Activated CD8-positive, alpha-beta T cell treated with anti-CD3 and anti-CD28 coated beads, Interleukin-2, amount 10 ng/mL, durations not matched to agents 7 days and 5 days (primary cell): ENCODE measurements around the gene CKLF. TPM values are rescaled to one million over a fixed set of nuclear protein-coding genes. Genes with fewer than 3 reads are reported as not detected.
A peak's percentile ranks its signal among the peaks of the same experiment; 100 is the strongest.
"Not testable (repeated sequence)": the region's sequence is repeated elsewhere in the genome, so short reads cannot be mapped to it uniquely, and the experiment has no call there.

Source experiments
- ATAC-seq: fragments of 150-1000 bp; cut with Tn5 transposase; one replicate; pipeline ENCODE4 v1.10.0; 2021; ENCODE audit warnings: moderate library complexity
- CTCF ChIA-PET: fragments of 350-600 bp; sonication (Branson Sonifier 250); formaldehyde crosslinking; loops from one replicate; lab custom pipeline; 2021; ENCODE audit warnings: antibody characterized with exemption; lab: Charles Lee
- POLR2A ChIA-PET: fragments of 350-600 bp; sonication (Branson Sonifier 250); formaldehyde crosslinking; loops from one replicate; lab custom pipeline; 2021; ENCODE audit warnings: antibody characterized with exemption; lab: Charles Lee
- DNase-seq: peaks from one replicate; pipeline ENCODE4 v3.0.0-alpha.2; 2020
- H3K27ac Mint-ChIP-seq: one replicate; pipeline ENCODE4 v1.8.0; 2021; ENCODE audit warnings: mild to moderate bottlenecking, mixed read lengths
- H3K27me3 Mint-ChIP-seq: one replicate; pipeline ENCODE4 v1.8.0; 2021; ENCODE audit warnings: low read depth, mixed read lengths
- H3K36me3 Mint-ChIP-seq: one replicate; pipeline ENCODE4 v1.8.0; 2021; ENCODE audit warnings: low read depth, mixed read lengths
- H3K4me1 Mint-ChIP-seq: one replicate; pipeline ENCODE4 v1.8.0; 2021; ENCODE audit warnings: low read depth, mixed read lengths
- H3K4me3 Mint-ChIP-seq: one replicate; pipeline ENCODE4 v1.8.0; 2021; ENCODE audit warnings: mild to moderate bottlenecking, mixed read lengths
- H3K9me3 Mint-ChIP-seq: one replicate; pipeline ENCODE4 v1.8.0; 2022; ENCODE audit warnings: mixed read lengths; ENCODE audit not compliant: insufficient read depth
- total RNA-seq, 2 experiments: library from RNA; stranded (reverse); gene quantifications; one replicate each; pipeline ENCODE4 v1.2.3, GENCODE V29; 2021

Gene CKLF
- total RNA-seq, 2 experiments from 2014 or later, result 137 to 139 TPM

DNA sequence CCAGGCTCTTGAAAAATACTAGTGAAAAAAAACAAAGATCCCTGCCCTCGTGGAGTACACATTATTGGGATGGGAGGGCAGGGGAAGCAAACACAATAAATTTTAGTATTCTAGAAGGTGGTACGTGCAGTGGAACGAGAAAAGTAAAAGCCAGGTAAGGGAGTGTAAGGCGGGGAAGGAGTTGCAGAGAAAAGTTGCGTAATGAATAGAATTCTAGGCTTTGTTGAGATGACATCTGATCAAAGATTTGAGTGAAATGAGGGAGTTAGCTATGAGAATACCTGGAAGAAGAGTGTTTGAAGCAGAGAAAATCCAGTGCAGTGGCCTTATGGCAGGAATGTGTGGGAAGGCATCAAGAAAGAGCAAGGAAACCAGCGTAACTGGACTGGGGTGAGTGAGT, 2.1 kb downstream of the CKLF start:
- no peak for DNase-seq
- Mint-ChIP-seq H3K27ac (peak overlapping the region; percentile 1), H3K36me3 (peaks cover 57% of the 10 kb centered on the region), H3K4me1 (peaks cover 75% of the 10 kb centered on the region), H3K9me3 (no peaks in the 10 kb centered on the region), H3K27me3 (no peaks in the 10 kb centered on the region), H3K4me3 (peak overlapping the region; percentile 90)
- ATAC-seq, result no peak
- CTCF ChIA-PET, result interaction anchor here (1.2 to 5.3 kb wide), 6 partner anchors 8 to 148 kb away, joined by 5 to 63 read pairs (median 14); no protein-coding TSS in a partner anchor
- POLR2A ChIA-PET, result interaction anchor here (9.3 kb wide), 1 partner anchor 29 kb away, joined by 136 read pairs; no protein-coding TSS in a partner anchor

DNA sequence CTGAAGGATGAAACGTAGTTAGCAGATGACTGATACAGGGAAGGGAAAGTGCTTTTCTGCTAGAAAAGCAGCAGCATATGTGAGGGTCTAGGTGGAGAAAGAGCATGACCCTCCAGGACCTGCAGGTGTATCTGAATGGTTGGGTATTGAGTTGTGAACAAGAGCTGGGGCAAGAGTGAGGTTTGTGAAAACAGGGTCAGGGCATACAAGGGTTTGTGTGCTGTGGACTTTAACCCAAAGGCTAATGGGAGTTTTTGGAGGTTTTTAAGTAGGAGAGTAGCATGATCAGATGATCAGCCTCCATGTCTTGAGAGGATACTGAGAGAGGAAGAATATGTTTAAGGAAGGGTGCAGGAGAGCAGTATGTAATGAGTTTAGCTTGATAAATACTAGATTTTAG, 7.7 kb downstream of the CKLF start:
- H3K36me3 Mint-ChIP-seq, result peaks cover 74% of the 10 kb centered on the region
- ChIA-PET CTCF (interaction anchor here (0.6 to 2.2 kb wide), 8 partner anchors 9 to 187 kb away, joined by 3 to 11 read pairs (median 4); no protein-coding TSS in a partner anchor), POLR2A (no interaction called here)
- H3K27me3 Mint-ChIP-seq, result no peaks in the 10 kb centered on the region
- H3K9me3 Mint-ChIP-seq, result no peaks in the 10 kb centered on the region
- peak overlapping the region; percentile 18 for H3K27ac Mint-ChIP-seq
- DNase-seq (no peak), ATAC-seq (no peak)
- H3K4me3 Mint-ChIP-seq, result no peak overlapping the region
- H3K4me1 Mint-ChIP-seq, result peaks cover 80% of the 10 kb centered on the region

DNA sequence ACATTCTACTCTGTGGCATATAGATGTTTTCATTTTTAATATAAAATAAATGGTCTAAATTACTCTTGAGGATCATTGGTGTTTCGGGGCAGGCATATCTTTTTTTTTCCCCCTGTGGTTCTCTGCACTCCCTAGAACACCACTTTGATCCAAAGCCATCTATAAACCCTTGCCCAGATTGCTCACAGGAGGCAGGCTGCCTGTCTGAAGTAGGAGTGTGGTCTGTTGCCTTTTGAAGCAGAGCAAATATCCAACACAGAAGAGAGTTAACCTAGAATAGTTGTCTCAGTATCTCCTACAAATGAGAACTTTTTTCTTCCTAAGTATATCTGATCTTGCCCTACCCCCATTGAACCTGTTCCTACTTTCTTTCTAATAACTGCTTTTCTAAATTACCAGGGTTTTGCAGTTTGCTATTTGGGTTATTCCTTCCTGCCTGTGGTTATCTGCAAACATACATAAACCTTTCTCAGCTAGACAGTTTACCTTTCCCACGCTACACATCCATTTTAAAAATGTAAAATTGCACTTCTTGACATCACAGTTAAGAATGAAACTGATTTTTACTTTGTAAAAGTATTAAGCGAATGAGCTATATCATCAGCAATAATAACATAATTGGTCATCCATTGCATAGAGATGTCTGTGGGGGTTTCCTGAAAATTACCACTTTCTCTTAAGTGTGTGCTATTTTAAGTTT, 9.2 kb downstream of the CKLF start:
- ChIA-PET POLR2A (interaction anchor here (0.6 to 4.0 kb wide), 3 partner anchors 10 to 134 kb away, joined by 3 to 24 read pairs (median 4); partner anchors contain the start of gene CKLF), CTCF (interaction anchor here (0.9 to 4.5 kb wide), 18 partner anchors 9 to 307 kb away, joined by 3 to 48 read pairs (median 12); partner anchors contain the start of genes CKLF, NAE1 and TK2)
- no peaks in the 10 kb centered on the region for H3K27me3 Mint-ChIP-seq
- peak overlapping the region; percentile 31 for H3K4me3 Mint-ChIP-seq
- peak overlapping the region; percentile 72 for H3K27ac Mint-ChIP-seq
- no peak for ATAC-seq
- H3K36me3 Mint-ChIP-seq, result peaks cover 75% of the 10 kb centered on the region
- no peaks in the 10 kb centered on the region for H3K9me3 Mint-ChIP-seq
- DNase-seq, result no peak
- H3K4me1 Mint-ChIP-seq, result peaks cover 66% of the 10 kb centered on the region

DNA sequence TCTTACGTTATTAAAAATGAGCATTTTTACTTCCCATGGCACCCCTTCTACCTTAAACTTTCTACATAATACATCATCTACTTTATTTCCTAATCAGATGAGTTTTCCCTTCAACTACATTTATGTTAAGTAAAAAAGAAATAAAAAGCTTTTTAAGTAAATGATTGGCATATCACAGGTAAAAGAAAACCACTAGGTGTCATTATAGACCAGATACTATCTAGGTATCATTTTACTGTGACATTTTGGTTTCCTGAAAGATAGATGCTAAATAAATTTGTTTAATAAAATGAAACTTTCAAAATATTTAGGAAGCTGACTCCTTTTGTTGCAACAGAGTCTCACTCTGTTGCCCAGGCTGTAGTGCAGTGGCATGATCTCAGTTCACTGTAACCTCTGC, 10.0 kb downstream of the CKLF start:
- no peaks in the 10 kb centered on the region for H3K27me3 Mint-ChIP-seq
- no peak for DNase-seq
- CTCF ChIA-PET, result interaction anchor here (0.8 to 4.5 kb wide), 23 partner anchors 8 to 306 kb away, joined by 3 to 48 read pairs (median 9); partner anchors contain the start of genes CKLF, CMTM2, NAE1 and TK2
- H3K36me3 Mint-ChIP-seq, result peaks cover 81% of the 10 kb centered on the region
- peaks cover 65% of the 10 kb centered on the region for H3K4me1 Mint-ChIP-seq
- ATAC-seq, result no peak
- no peak overlapping the region for H3K4me3 Mint-ChIP-seq
- H3K9me3 Mint-ChIP-seq, result no peaks in the 10 kb centered on the region
- POLR2A ChIA-PET, result interaction anchor here (1.3 to 4.0 kb wide), 3 partner anchors 9 to 42 kb away, joined by 3 to 24 read pairs (median 13); partner anchors contain the start of genes CKLF and CMTM3
- no peak overlapping the region for H3K27ac Mint-ChIP-seq

DNA sequence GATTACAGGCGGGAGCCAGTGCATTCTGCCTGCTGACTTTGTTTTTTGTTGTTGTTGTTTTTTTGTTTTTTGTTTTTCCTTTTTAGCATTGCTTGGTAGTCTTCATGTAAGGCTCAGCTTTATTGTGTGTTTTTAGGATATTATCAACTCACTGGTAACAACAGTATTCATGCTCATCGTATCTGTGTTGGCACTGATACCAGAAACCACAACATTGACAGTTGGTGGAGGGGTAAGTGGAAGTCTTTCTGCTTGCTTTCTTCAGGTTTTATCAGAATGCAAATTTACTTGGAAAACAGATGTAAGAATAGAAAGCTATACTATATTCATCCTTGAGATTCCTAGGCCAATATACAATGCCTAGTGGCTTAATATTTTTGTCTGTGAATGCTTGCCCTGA, 10.6 kb downstream of the CKLF start:
- Mint-ChIP-seq H3K27ac (peak overlapping the region; percentile 50), H3K4me1 (peaks cover 64% of the 10 kb centered on the region), H3K9me3 (no peaks in the 10 kb centered on the region), H3K36me3 (peaks cover 83% of the 10 kb centered on the region), H3K4me3 (no peak overlapping the region), H3K27me3 (no peaks in the 10 kb centered on the region)
- DNase-seq (no peak), ATAC-seq (no peak)
- ChIA-PET CTCF (interaction anchor here (0.8 to 4.5 kb wide), 26 partner anchors 7 to 305 kb away, joined by 3 to 48 read pairs (median 7); partner anchors contain the start of genes CKLF, CMTM2, NAE1 and TK2), POLR2A (interaction anchor here (1.3 to 4.0 kb wide), 3 partner anchors 9 to 41 kb away, joined by 3 to 24 read pairs (median 13); partner anchors contain the start of genes CKLF and CMTM3)

DNA sequence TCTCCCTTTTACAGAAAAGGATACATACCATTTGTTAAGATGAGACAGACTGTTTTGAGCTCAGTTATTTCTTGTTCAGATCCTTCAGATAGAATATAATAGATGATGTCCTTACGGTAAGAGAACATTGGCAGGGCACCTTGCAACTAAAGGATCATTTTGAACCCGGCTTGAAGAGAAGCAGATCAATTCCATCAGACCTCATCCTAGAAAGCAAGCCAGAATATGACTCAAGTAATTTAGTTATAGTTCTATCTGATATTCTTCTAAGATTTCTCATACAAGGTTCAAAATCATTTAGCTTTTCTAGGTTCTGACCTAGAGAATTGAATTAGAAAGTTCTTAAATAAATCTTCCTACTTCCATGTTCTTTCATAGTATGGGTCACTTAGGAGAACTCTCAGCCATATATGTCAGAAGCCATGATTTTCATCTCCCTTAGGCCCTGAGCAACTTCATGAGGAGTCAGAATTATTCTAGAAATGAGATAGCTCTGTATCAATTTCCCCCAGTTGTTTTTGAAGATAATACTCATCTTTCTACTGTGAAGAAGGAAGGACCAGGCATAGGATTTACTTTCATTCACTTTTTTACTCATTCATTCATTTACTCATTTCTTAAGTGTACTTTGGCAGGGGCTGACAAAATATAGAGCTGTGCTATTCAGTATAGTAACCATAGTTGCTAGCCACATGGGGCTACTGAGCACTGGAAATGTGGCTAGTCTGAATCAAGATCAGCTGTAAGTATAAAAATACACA, 11.4 kb downstream of the CKLF start:
- Mint-ChIP-seq H3K27ac (no peak overlapping the region), H3K4me1 (peaks cover 57% of the 10 kb centered on the region)
- CTCF ChIA-PET, result interaction anchor here (0.6 to 4.5 kb wide), 27 partner anchors 8 to 304 kb away, joined by 3 to 48 read pairs (median 5); partner anchors contain the start of genes CKLF, CMTM2, DYNC1LI2 and NAE1

DNA sequence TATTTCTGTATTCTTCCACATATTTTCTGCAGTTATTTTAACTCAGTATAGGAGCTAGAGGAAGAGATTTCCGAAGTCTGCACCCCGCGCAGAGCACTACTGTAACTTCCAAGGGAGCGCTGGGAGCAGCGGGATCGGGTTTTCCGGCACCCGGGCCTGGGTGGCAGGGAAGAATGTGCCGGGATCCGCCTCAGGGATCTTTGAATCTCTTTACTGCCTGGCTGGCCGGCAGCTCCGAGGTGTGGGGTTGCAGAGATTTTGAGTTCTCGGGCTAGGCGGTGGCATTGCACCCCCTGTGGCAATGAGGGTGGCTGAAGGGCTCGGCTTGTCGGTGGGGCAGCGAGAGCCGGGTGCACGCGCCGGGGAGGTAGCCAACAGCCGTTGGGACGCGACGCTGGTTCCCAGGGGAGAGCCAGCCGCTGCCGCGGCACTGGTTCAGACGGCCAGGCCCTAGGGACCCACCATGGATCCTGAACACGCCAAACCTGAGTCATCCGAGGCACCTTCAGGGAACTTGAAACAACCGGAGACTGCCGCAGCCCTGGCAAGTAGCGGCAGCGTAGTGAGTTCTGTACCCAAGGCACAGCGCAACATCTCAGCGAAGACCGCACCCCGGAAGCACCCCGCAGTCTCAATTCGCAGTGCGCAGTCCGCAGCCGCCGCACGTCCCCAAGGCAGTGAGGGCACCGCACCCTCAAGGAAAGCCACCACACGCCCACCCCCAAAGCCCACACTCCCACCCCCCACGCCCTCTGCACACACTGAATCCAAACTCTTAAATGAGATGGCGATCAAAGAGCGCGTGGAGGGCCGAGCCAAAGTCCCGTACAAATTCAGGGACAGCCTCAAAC, 13.9 kb downstream of the CKLF start, which contains the start of gene CMTM1:
Gene CMTM1 (plus strand): TSS at position 389 of the 851 bp plus-strand sequence. CDS start 75 bp downstream, at position 464.
- DNase-seq (no peak), ATAC-seq (no peak)
- H3K27me3 Mint-ChIP-seq, result no peaks in the 10 kb centered on the region
- H3K27ac Mint-ChIP-seq, result no peak within 1 kb of the TSS
- H3K36me3 Mint-ChIP-seq, result peaks cover 66% of the 10 kb centered on the region
- H3K4me1 Mint-ChIP-seq, result peaks cover 38% of the 10 kb centered on the region
- H3K9me3 Mint-ChIP-seq, result no peaks in the 10 kb centered on the region
- CTCF ChIA-PET, result interaction anchor here (0.8 to 1.0 kb wide), 2 partner anchors 14 to 17 kb away, joined by 3 read pairs; partner anchors contain the start of gene CKLF
- POLR2A ChIA-PET, result no interaction called here
- no peak within 1 kb of the TSS for H3K4me3 Mint-ChIP-seq

More for the DNA sequence above, 11.4 kb downstream of the CKLF start:
- Mint-ChIP-seq H3K9me3 (no peaks in the 10 kb centered on the region), H3K27me3 (no peaks in the 10 kb centered on the region), H3K4me3 (no peak overlapping the region), H3K36me3 (peaks cover 76% of the 10 kb centered on the region)
- POLR2A ChIA-PET, result interaction anchor here (1.1 to 4.0 kb wide), 3 partner anchors 12 to 40 kb away, joined by 3 to 24 read pairs (median 13); partner anchors contain the start of genes CKLF and CMTM3
- ATAC-seq (no peak), DNase-seq (no peak)

DNA sequence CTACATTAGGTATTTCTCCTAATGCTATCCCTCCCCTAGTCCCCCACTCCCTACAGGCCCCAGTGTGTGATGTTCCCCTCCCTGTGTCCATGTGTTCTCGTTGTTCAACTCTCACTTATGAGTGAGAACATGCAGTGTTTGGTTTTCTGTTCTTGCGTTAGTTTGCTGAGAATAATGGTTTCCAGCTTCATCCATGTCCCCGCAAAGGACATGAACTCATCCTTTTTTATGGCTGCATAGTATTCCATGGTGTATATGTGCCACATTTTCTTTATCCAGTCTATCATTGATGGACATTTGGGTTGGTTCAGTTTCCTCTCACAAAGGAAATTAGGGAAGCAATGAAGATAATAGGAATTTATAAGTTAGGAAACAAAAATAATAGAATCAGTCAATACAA, 14.9 kb downstream of the CKLF start:
- POLR2A ChIA-PET, H3K27me3 Mint-ChIP-seq, ATAC-seq, CTCF ChIA-PET, DNase-seq, H3K9me3 Mint-ChIP-seq, H3K4me3 Mint-ChIP-seq, H3K27ac Mint-ChIP-seq: not testable (repeated sequence)
- peaks cover 37% of the 10 kb centered on the region for H3K4me1 Mint-ChIP-seq
- H3K36me3 Mint-ChIP-seq, result peaks cover 65% of the 10 kb centered on the region

DNA sequence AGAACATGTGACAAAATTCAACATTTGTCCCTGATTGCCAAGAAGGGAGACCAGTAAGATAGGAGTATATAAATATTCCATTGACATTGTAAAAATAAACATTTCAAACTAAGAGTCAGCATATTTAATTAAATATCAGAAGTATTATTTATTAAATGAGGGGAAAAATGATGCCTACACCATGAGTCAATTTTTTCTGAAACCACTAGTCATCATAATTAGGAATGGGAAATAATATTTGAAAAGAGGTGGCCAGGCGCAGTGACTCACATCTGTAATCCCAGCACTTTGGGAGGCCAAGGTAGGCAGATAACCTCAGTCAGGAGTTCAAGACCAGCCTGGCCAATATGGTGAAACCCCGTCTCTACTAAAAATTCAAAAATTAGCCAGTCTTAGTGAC, 16.0 kb downstream of the CKLF start:
- ChIA-PET POLR2A (no interaction called here), CTCF (interaction anchor here (0.8 kb wide), 1 partner anchor 14 kb away, joined by 3 read pairs; no protein-coding TSS in a partner anchor)
- H3K9me3 Mint-ChIP-seq, result no peaks in the 10 kb centered on the region

DNA sequence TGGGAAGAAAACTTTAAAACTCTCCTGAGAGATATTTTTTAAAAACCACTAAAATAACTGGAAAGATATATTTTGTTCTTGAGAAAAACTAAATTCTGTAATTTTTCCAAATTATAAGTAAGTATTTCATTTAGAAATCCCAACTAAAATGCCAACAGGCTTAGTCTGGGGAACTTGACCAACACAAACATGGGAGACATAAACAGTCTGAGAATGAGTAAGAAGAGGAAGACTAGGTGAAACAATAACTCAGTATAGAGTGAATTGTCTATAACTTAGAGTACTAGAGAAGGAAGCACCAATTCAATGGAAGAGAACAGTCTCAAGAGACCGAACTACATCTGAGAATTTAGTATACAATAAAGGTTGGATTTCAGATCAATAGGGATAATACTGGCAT, 16.8 kb downstream of the CKLF start:
- peaks cover 52% of the 10 kb centered on the region for H3K36me3 Mint-ChIP-seq
- no peaks in the 10 kb centered on the region for H3K27me3 Mint-ChIP-seq
- no peaks in the 10 kb centered on the region for H3K9me3 Mint-ChIP-seq
- H3K27ac Mint-ChIP-seq, result no peak overlapping the region
- no peak for ATAC-seq
- no peak overlapping the region for H3K4me3 Mint-ChIP-seq
- ChIA-PET CTCF (interaction anchor here (0.8 to 1.5 kb wide), 2 partner anchors 13 to 93 kb away, joined by 3 read pairs; no protein-coding TSS in a partner anchor), POLR2A (no interaction called here)
- DNase-seq, result no peak
- H3K4me1 Mint-ChIP-seq, result peaks cover 23% of the 10 kb centered on the region

More for the DNA sequence above, 16.0 kb downstream of the CKLF start:
- Mint-ChIP-seq H3K36me3 (peaks cover 58% of the 10 kb centered on the region), H3K4me3 (no peak overlapping the region), H3K27me3 (no peaks in the 10 kb centered on the region), H3K4me1 (peaks cover 28% of the 10 kb centered on the region), H3K27ac (no peak overlapping the region)
- ATAC-seq (no peak), DNase-seq (no peak)
